Subcutaneous adipose tissue (tissue), 4 donors: ENCODE data around the gene STRA8. TPM values are rescaled to one million over a fixed set of nuclear protein-coding genes. Genes with fewer than 3 reads are reported as not detected.

Experiments
- CTCF ChIP-seq: fragments of 450-650 bp; IDR thresholded peaks from one replicate; pipeline ENCODE4 v1.5.1; 2016; ENCODE audit warnings: low read depth, mild to moderate bottlenecking, control low read depth, antibody characterized with exemption, moderate library complexity
- total RNA-seq, 4 donors: library from RNA; depleted of rRNA; stranded (reverse); fragments of >200 nt; gene quantifications; one replicate each; pipeline ENCODE4 v1.1.0, GENCODE V29; 2016

The STRA8 gene
- total RNA-seq, 4 donors from 2014 or later, result not detected

- no peak for TF ChIP-seq CTCF
Measured at GRCh38 chr7:135204876-135205275, 28.8 kb upstream of the STRA8 start.

GRCh38 chr7:135205850-135206249 is 27.8 kb upstream of the STRA8 start:
- no peak for TF ChIP-seq CTCF

- no peak for TF ChIP-seq CTCF
Measured at GRCh38 chr7:135206941-135207391, 26.7 kb upstream of the STRA8 start.

GRCh38 chr7:135207406-135208101 is 26.1 kb upstream of the STRA8 start:
- TF ChIP-seq CTCF, result no peak

- TF ChIP-seq CTCF, result no peak
Measured at GRCh38 chr7:135208102-135208793, 25.4 kb upstream of the STRA8 start.

GRCh38 chr7:135209225-135209834 is 24.3 kb upstream of the STRA8 start:
- no peak for TF ChIP-seq CTCF

GRCh38 chr7:135210888-135211178 is 22.8 kb upstream of the STRA8 start:
- TF ChIP-seq CTCF, result no peak
